Ureter (tissue), 1 donor: ENCODE data around the gene ENHO. TPM values are rescaled to one million over a fixed set of nuclear protein-coding genes. Genes with fewer than 3 reads are reported as not detected.
"Not testable (repeated sequence)": the region's sequence is repeated elsewhere in the genome, so short reads cannot be mapped to it uniquely, and the experiment has no call there.

ENCODE experiments used
- DNase-seq: peaks from one replicate; pipeline ENCODE4 v3.0.0-alpha.2; 2020; ENCODE audit warnings: low spot score
- total RNA-seq: library from RNA; stranded (reverse); gene quantifications from one replicate; pipeline ENCODE4 v1.2.4, GENCODE V29; 2023
- donor health status: DM: yes; HTN: yes; CAD: no.

ENHO gene
- total RNA-seq, 1 donor from 2014 or later = 0.36 TPM

GRCh38 chr9:34532041-34532440 is 9.3 kb upstream of the ENHO start:
- not testable (repeated sequence) for DNase-seq

DNA sequence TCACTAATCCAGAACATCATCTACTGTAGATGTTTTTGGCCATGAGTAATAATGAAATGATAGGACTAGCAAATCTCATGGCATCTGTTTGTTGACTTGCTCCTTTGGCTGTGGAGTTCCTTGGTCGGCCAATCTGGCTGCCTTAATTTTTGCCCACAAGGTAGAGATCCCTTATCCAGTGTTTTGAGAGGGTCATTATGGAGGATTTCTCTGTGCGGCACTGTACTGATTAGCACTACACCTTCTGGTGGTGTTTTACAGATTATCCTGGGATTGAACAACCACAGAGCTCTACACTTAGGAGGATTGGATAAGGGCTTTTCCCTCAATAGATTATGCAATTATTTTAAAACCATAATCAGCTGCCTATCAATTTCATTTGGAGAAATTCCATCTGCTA is 3.2 kb upstream of the ENHO start:
- DNase-seq = no peak

- DNase-seq = no peak
These were observed 1.6 kb upstream of the ENHO start for GRCh38 chr9:34524349-34524748.

- no peak for DNase-seq
These were observed 501 bp downstream of the ENHO start for GRCh38 chr9:34522091-34522887.

GRCh38 chr9:34521406-34522045 is 1.3 kb downstream of the ENHO start:
- no peak for DNase-seq

DNA sequence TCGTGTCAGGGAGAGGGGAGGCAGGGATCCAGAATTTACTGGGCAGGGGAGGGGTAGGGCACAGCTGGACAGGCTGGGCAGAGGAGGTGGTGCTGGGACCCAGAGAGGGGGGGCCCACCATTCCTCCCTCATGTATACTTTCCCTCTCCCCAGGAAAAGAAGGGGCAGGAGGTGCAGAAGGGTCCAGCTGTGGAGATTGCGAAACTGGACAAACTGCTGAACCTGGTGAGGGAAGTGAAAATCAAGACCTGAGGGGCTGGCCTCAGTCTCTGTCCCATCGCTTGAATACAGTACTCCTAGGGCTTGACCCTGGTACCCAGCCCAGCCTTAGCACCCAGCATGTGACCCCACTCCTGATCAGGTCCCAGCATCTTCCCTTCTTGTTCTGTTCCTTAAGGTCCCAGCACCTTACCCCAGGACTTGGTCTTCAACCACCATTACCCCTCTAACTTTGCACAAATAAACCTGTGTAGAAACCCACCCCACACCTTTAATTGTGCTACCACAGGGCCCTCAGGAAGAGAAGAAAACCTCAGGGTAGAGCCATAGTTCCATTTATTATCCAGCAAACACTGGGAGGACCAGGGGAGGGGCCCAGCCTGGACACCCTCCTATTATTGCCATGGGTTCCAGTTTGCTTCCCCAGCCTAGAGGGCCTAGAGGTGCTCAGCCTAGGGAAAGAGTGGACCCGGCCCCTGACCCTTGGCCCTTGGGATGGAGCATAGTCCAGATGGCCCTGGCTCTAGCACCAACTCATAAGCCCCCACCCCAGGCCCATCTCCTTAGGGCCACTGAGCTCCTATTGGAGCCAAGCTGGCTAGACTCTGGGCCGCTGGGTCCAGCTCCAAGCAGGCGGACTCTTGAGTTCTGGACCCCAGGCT is 2.0 kb downstream of the ENHO start:
- no peak for DNase-seq

GRCh38 chr9:34520096-34520495 is 2.7 kb downstream of the ENHO start:
- DNase-seq = no peak

DNA sequence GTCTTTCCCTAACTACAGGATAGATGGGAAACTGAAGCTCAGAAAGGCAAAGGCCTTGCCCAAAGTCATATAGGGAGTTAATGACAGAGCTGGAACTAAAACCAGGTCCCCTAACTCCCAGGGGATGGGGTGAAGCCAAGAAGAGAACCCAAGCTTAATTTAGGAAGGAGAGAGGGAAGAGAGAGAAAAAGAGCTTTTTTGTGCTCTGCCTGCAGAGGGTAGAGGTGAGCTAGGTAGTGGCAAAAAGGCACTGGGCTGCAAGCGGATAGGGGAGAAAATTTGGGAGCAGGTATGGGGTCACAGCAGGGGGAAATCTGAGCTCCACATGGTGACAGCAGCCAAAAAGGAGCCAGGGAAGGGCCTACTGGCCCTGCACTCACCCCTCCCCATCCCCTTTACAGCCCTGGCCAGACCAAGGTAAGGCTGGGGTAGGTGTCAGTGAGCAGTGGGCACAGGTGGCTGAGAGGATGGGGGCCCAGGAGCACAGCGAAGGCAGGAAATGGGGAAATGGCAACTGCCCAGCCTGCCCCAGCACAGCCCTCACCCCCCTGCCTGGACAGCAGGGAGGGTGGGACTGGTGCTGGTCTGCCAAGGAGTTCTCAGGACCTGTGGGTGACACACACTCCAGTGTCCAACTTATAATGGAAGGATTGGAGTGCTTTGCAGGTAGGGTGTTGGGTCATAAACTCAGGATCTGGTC is 3.3 kb downstream of the ENHO start:
- no peak for DNase-seq

DNA sequence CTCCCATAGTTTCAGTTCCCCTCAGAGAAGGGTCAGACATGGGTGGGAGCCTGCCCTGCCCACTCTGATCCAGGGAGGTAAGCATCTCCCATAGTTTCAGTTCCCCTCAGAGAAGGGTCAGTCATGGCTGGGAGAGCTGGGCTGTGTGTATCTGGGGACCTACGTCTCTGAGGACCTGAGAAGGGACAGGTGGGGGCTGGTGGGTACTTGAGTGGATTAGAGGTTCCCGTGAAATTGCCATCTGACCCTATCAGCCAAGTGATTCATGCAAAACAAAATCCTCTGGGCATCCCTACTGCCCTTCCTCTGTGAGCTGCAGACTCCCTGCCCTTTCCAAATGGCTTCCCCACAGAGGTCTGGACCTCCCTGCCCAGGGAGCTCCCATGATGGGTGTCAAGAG is 3.9 kb downstream of the ENHO start:
- DNase-seq = no peak

GRCh38 chr9:34518110-34518616 is 4.6 kb downstream of the ENHO start:
- no peak for DNase-seq

DNA sequence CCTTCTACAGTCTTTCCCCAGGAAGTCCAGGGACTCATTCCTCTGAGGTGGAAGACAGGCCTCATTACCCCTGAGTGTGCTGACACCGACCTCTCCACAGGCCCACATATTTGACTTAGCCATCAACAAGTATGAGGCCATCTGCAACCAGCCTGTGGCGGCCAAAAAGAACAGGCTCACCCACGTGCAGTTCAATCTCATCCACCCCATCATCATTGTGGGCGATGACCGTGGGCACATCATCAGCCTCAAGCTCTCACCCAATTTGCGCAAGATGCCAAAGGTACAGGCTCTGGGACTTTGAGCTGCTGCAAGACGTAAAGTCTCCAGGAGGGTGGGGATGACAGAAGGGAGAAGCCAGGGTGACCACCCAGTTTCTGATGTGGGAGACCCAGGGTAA is 5.6 kb downstream of the ENHO start:
- no peak for DNase-seq

DNA sequence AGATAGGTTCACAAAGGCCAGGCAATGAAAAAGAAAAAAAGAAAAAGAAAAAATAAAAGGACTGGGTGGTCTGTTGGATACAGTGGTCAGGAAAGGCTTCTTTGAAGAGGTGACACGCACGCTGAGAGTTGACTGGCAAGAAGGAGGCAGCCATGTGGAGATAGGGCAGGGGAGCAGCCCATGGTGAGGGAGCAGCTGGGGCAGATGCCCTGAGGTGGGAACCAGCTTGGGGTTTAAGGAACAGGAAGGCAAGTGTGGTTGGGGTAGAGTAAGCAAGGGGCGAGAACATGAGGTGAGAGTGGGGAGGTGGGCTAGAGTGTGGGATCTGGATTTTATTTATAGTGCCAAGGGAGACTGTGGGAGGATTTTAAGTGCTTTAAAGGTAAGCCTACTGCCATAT is 6.8 kb downstream of the ENHO start:
- no peak for DNase-seq

DNA sequence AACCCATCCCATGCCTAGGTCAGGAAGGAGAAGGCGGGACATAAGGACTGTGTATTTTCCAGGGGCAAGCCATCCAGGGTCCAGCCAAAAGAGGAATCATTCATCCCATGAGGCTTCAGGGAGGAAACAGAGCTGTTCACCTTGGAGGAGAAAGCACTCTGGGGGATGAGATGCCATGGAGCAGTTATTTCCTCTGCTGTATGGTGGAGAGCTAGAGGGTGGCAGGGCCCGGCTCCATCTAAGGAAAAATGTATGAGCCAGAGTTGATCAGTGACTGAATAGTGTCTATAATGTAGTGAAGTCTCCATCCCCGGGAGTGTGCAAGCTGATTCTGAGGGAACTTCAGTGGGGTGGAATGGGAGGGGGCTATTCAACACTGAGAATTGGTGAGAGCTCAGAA is 8.0 kb downstream of the ENHO start:
- DNase-seq = no peak

DNA sequence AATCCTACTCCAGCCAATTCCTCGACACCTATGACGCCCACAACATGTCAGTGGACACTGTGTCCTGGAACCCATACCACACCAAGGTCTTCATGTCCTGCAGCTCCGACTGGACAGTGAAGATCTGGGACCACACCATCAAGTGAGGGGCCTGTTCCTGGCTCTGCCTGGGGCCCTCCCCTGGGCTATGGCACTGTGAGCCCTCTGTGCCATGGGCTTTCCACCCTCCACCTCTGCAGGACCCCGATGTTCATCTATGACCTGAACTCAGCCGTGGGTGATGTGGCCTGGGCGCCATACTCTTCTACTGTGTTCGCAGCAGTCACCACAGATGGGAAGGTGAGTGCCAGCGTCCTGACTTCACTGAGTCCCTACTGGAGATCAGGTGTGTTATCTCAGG is 8.4 kb downstream of the ENHO start:
- no peak for DNase-seq

- DNase-seq = no peak
These were observed 9.1 kb downstream of the ENHO start for GRCh38 chr9:34513567-34514214.

- no peak for DNase-seq
These were observed 10.4 kb downstream of the ENHO start for GRCh38 chr9:34512131-34513078.

DNA sequence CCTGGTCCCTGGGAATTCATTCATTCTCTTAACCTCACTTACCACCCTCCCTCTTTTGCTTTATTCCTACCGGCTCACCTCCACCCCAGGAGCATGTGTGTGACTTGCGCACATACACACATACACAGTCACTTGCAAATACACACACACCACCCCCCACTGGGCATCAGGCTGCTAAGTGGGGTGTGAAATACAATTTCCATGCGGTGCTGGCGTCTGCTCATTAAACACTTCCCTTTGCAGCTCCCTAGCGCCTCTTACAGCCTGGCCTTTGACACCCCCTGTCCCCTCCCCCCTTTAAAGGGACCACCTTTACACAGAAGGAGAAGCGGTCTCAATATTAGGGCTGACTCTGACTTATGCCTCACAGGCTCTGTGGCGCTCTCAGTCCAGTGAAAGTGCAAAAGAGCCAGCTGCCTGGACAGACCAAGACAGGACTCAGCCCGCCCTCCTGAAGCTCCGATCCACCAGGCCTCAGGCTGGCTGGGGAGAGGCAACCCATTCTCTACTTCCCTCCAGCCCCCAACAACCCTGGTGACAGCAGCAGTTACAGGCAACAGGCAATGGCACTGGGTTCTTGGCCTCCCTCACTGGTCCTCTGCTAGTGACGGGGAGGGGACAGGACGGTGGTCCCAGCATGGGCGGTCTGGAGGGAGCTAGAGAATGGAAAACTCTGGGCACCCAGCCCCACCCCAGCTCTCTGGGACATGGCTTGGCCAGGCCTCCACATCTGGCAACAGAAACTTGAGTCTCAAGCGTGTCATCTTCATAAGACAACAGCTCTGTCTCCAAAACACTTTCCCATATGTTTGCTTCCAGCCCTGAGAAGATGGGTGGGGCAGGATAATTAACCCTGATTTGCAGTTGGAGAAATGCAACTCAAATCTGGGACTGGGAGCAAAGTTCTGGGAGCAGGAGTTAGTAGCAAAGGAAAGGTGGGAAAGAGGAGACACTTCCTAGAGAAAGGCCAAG is 12.0 kb downstream of the ENHO start:
- DNase-seq = no peak

DNA sequence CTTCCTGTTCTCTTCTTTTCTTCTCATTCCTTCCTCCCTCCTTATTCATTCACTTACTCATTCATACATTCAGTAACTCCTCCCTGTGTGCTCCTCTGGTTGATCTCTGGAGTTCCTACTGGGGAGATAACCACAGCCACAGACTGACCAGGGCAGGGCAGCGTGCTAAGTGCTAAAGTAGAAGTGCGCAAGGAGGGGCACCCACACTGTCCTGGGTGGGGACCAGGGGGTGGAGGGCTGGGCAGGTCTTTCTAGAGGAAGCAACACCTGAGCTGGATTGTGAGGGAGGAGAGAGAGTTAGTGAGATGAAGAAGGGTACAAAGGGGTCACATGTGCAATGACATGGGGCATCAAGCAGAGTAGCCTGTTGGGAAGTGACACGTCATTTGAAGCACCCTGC is 13.8 kb downstream of the ENHO start:
- DNase-seq = no peak

GRCh38 chr9:34508463-34508862 is 14.3 kb downstream of the ENHO start:
- no peak for DNase-seq
